Suprapubic skin (tissue), 3 donors: ENCODE results near the gene CLDN11.

Experiments
- EP300 ChIP-seq: sonication (generic); formaldehyde crosslinking; IDR thresholded peaks from one replicate; pipeline ENCODE4 v1.6.1; 2017; ENCODE audit warnings: antibody characterized with exemption
- POLR2A ChIP-seq, 2 donors: fragments of 450-650 bp; IDR thresholded peaks; one replicate each; pipeline ENCODE4 v1.6.1; 2017; ENCODE audit warnings: antibody characterized with exemption in 2 of 2, mild to moderate bottlenecking in 2 of 2, moderate library complexity in 2 of 2
- TF ChIP-seq, protein P1 (sequence below), 2 donors: fragments of 200-600 bp in 1 of 2; fragments of 450-650 bp in 1 of 2; sonication (generic) in 1 of 2; IDR thresholded peaks; one replicate each; pipeline ENCODE4 v1.5.1; 2016 to 2019; ENCODE audit warnings: antibody characterized with exemption in 2 of 2, mild to moderate bottlenecking in 1 of 2, moderate library complexity in 1 of 2

DNA sequence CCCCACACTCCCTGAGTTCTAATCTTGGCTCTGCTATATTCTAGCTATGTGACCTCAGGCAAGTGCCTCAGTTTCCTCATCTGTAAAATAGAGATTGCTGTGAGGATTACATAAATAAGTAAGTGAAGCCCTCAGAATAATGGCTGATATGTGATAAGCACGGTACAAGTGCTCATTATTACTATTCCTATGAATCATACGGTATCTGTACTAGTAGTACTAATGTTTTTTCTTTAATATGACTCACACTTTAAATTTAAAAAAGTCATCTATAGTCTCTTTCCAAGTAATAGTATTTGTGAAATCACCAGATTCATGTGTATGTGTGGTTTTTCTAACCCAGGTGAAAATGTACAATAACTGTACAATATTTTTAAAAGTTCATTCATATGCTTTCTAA is 58.7 kb downstream of the CLDN11 start:
- TF ChIP-seq, protein P1, sequence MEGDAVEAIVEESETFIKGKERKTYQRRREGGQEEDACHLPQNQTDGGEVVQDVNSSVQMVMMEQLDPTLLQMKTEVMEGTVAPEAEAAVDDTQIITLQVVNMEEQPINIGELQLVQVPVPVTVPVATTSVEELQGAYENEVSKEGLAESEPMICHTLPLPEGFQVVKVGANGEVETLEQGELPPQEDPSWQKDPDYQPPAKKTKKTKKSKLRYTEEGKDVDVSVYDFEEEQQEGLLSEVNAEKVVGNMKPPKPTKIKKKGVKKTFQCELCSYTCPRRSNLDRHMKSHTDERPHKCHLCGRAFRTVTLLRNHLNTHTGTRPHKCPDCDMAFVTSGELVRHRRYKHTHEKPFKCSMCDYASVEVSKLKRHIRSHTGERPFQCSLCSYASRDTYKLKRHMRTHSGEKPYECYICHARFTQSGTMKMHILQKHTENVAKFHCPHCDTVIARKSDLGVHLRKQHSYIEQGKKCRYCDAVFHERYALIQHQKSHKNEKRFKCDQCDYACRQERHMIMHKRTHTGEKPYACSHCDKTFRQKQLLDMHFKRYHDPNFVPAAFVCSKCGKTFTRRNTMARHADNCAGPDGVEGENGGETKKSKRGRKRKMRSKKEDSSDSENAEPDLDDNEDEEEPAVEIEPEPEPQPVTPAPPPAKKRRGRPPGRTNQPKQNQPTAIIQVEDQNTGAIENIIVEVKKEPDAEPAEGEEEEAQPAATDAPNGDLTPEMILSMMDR (IDR thresholded peaks at IDR 0.05) = no peak
- no peak for TF ChIP-seq EP300
- no peak for TF ChIP-seq POLR2A (IDR thresholded peaks at IDR 0.05)
